ENCODE data around the gene AK1.

AK1 gene

DNA sequence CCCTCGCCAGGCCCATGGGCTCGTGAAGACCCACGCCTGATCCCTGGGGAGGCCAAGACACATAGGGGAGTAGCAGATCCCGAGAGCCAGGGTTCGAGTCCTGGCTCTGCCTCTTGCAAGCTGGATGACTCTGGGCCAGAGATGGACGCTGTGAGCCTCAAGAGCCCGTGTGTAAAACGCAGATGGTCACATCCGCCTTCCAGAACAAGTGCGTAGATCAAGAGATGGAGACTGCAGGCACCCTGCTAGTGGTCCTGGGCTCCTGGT lies 31.1 kb upstream of the AK1 start:
- no peak for DNase-seq (ENCODE audit: low spot score)

DNA sequence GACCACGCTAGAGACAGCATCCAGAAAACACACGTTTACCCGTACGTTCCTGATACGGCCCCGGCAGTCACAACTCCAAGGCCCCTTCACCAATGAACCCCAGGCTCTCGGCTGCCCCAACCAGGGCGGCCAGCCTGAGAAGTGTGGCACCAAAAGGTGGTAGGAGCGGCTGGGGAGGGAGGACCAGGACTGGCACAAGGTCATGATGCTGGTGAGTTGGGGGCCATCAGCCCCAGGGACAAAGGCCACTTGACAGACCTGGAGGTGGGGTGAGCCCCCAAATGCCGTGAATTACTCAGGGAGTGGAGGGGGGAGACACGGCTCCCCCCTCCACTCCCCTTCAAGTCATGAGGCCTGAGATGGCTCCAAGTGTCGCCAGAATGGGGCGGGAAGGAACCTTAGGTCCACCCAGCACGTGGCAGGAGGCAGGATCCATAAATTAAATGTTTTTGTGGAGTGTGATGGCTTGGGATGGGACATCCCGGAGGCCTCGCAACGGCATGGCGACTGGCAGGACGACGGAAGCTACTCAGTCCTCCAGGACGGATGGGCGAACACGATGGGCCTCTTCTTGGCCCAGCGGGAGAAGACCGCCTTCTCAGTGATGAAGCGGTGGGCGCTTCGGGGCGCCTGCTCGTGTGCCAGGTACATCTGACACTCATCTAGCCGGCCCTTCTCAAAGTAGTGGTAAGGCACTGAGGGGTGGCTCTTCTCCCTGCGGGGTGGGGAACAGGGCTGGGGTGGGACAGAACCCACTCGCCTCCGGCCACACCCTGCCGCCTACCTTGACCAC lies 30.6 kb upstream of the AK1 start:
- DNase-seq (ENCODE audit: low spot score) = no peak

DNA sequence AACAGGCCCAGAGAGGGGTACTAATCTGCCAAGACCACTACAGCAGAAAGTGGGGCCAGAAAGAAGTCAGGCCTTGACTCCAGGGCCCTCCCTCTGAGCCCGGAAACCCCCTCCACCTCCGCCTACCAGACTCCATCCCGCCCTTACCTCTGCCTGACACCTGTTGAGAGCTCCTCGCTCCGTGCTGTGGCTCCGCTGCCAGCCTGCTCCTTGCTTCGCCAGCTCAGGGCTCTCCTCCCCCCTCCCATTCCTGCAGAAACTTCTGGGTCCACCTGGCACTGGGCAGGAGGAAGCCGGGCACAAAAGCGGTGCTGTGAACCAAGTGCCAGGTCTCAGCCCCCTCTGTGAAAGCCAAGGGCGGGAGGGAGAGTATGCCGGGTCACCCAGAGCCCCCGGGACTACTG lies 28.3 kb upstream of the AK1 start:
- DNase-seq (ENCODE audit: low spot score) = no peak

DNA sequence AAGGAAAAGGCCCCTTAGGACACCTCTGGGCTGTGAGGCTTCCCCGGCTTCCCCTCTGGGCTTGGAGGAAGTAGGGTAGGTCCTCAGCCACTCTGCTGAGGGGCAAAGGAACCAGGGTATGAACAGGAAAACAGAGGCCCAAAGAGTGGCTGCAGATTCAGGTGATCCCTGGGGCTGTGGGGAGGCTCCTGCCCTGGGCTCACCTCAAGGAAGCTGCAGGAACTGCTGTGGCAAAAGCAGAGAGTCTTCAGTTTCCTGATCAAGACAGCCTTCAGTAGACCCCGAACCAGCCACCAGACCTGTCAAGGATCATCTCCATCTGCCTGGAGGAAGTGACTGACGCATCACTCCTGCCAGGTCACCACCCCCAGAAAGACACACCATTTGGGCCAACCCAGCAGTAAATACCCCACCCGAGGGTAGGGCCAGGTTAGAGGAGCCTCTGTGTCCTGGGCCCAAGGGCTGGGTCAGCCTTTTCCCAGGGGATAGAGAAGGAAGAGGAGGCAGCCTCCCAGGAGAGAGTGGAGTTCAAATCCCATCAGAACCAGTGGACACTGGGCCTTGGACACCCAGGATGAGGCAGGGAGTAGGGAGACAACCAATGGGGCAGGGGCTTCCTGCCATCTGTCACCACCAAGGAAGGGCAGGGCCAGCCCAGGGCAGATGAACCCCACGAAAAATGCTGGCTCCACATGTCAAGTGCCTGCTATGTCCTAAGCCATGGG lies 27.7 kb upstream of the AK1 start:
- no peak for DNase-seq (ENCODE audit: low spot score)

DNA sequence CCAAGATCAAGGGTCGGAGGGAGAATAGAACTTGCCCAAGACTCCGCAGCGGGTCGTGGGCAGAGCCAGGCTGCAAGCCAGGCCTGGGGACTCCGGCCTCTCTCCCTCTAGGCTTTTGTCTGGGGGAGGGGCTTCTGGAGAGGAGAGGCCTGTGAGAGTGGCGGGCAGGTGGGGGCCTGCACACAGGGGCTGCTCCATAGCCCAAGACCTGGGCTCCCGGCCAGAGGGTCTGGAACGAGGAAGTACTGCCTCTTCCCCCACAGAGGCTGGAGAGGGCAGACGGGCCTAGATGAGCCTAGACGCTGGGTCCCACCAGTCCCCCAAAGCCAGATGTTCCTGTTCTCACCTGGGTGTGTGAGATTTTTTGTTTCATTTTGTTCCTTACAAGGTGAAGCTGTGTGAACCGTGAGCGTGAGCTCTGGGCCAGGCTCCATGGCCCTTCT lies 27.1 kb upstream of the AK1 start:
- DNase-seq (ENCODE audit: low spot score) = no peak

DNA sequence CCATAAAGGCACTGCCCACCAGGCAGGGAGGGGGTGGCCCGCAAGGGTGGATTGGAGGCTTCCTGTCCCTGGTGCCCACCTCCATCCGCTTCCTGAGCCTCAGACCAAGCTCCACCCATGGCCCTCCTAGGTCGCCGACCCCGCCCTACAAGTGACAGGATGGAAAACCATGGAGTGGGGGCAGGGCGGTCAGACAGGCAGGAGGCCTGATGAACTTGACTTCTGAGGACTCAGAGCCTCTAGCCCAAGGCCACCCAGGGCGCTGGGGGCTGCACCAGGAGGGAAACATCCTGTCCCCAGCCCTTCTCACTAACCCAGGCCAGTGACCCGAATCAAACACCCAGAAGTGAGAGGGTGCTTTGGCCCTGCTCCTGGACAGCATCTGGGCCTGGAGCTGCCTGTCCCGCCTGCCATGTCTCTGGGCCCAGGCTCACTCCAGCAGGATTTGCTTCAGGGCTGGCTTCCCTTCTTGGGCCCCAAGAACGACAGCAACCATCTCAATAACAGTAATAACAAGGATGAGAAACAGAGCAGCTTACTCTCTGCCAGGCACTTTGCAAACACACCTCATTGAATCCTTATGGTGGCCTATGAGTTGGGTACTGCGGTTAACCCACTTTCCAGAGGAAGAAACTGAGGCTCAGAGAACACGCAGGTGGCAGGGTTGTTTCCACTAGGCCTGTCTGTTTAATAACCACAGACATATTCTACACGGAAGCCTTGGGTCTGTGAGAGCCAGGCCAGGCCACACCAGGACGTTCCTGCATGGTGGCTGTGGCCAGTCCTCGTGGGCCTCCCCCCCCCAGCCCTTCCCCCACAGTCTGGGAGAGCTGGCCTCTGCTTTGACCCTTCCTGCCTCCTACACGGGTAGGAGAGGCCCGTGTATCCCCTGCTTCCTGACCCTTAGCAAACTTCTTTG lies 26.3 kb upstream of the AK1 start:
- no peak for DNase-seq (ENCODE audit: low spot score)

DNA sequence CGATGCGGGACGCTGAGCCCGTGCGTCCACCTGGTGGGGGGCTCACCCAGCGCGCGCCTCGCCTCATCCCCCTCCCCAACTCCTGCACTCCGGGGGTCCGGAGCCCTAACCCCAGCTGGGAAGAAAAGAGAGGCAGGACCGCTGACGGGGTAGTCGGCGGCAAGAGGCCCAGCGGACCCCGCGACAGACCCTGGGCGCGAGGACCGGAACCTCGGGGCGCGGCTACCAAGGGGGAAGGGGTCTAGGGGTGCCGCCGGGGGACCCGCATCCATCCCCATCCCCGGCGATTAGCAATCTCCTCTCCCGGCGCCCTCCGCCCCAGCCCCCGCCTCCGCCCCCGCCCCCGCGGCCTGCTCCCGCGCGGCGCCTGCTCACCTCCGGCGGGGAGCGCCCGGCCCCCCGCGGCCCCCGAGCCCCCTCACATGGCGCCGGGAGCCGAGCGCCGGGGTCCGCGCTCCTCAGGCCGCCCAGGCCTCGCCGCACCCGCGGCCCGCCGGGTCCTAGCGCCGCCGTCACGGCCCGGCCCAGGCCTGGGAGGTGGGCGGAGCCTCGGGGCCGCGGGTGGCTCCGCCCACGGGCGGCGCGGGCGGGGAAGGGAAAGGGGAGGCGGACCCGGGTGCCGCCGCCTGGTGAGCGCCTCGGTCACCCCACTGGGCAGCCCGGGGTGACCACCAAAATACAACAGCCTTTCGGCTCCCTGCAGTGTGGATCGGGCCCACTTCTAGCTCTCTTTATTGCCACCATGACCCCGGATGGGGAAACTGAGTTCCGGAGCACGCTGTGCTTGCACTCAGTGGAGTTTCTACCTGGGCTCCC lies 21.9 kb upstream of the AK1 start, which contains the start of gene ST6GALNAC6:
TSS of gene ST6GALNAC6 (minus strand) at position 476 of the 816 bp plus-strand sequence. CDS start 1,622 bp downstream, outside the sequence.
- peak; percentile 89 for DNase-seq (ENCODE audit: low spot score)

DNA sequence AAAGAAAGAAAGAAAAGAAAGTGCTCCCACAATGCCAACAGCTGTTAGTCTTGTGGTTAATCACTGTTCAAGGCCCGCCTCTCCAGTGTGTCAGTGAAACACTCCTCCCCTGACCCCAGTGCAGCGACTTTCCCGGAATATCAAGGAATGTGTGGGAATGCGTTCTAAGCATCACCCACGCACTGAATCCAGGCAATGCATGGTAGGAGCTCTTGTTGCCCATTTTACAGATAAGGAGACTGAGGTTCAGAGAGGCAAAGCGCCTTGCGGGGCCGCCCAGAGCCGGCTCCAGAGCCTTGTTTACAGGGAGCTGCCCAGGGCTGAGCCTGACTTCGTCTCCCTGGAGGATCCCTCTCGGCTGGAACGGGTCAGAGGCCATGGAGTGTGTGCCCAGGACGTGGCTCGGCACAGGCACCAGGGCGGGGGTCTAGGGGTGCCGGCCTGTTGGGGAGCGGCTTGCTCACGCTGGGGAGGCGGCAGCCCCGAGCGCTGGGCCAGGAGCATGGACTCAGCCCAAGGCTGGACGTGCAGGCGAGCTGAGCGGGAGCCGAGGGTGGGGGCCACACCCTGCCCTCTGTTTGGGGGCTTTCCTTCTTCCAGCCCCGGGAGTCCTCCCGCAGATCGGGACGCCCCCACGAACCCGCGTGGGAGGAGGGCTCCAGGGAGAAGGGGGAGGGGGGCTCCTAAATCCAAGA lies 21.1 kb upstream of the AK1 start:
- DNase-seq (ENCODE audit: low spot score) = peak; percentile 75

DNA sequence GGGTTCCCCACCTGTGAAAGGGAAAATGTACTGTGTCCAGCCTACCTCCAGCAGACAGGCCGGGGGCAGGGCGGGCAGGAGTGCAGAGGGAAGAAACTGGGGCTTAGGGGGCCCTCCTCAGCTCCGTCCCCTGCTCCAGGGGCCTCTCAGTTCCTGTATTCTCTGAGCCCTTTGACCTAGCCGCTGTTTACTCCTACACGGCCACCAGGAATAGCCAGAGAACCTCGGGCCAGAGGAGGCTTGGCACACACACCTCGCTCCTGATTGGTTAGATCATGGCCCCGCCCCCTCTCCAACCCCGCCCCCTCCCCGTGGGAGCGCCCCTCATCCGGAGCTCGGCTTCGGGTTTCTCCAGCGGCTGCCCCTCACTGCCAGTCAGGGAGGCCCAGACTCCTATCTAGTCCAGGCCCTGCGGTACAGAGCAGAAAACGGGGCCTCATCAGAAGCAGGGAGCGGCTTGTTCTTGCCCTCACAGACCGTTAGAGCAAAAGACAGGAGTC lies 19.8 kb upstream of the AK1 start:
- peak; percentile 90 for DNase-seq (ENCODE audit: low spot score)

DNA sequence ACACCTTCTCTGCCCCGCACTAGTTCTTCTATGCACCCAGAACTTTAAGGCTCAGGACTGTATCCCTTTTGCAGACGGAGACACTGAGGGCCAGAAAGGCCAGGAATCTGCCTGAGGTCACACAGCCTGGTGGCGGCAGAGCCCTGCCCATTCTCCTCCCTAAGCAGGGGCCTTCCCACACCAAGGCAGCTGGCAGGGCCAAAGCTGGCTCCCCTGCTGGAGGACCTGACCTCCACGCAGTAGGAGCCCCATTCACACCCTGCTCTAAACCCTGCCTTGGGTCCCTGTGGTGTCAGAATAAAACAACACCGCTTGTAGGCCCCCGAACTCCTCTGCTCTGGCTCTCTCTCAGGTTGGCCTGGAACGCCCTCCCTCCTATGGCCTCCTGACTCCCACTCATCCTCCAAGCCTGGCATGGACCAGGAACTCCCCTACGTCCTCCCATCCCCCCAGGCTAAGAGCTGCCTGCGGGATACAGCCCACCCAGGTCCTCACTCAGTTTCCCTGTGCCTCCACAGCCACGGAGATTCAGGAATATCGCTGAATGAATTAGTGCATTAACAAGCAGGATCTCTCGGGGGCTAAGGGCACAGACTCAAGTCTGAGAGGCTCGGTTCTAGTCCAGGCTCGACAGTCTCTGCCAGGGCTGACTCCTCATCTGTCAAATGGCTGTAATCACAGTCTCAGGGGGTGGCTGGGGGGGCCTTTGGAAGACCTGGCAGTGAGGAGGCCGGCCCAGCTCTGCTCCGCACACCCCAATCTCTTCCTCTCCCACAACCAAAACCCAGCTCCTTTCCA lies 19.1 kb upstream of the AK1 start:
- no peak for DNase-seq (ENCODE audit: low spot score)

DNA sequence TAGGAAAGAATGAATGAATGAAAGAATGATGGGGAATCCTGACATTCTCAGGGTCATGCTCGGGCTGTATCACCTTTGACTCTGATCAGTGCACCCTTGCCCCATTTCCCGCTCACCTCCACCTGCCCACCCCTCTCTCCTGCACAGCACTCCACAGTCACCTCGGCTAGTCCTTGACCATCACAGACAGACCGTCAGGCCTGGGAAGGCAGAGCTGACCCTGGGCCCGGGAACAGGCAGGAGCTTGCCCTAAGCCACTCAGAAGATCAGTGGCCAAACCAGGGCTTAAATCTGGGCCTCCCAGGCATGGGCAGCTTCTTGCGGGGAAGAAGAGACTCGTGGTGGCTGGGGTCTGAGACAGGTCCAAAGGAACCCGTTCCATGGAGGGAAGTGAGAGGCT lies 18.3 kb upstream of the AK1 start:
- DNase-seq (ENCODE audit: low spot score) = no peak

DNA sequence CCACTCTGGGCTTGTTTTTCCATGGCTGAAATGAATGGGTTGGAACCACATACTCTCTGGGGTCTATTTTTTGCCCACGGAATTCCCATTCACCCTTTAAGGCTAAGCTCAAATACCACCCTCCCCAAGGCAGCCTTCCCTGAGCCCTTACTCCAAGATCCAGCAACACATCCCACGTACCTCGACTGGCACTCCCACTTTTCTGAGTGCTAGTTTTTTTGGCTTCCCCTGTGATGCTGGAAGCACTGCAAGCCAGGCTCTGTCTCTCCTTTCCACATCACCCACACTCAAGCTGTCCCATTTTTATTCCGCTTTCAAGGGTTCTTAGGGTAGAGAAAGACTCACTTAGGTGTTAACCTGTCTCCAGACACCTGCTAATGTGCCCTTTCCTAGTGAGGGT lies 15.9 kb upstream of the AK1 start:
- no peak for DNase-seq (ENCODE audit: low spot score)

DNA sequence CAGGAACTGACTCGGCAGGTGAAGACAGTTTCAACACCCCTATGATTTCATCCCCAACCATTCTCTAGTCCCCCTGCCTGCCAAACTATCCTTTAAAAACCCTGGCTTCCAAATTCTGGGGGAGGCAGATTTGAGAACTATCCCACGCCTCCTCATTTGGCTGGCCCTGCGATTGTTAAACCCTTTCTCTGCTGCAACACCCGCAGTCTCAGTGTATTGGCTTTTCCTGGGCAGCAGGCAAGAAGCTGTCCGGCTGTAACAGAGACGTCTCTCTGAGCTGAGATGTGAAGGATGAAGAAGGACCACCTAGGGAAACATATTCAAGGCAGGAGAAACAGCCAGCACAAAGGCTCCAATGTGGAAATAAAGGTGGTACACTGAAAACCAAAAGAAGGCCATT lies 15.4 kb upstream of the AK1 start:
- DNase-seq (ENCODE audit: low spot score) = no peak

DNA sequence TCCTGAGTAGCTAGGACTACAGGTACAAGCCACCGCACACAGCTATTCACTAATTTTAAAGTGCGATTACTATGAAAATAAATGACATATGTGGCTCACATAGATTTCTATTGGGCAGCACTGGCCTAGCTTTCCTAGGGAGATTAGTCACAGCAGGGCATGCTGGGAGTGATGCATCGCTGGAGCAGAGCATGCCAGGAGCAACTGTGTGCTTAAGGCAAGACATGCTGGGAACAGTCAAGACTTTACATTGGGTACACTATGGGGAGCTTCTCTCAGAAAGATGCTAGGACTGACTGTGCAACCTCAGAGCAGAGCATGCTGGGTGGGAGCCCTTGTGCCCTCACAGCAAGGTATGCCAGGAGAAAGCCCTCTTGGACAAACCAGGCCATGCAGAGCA lies 12.6 kb upstream of the AK1 start:
- no peak for DNase-seq (ENCODE audit: low spot score)

DNA sequence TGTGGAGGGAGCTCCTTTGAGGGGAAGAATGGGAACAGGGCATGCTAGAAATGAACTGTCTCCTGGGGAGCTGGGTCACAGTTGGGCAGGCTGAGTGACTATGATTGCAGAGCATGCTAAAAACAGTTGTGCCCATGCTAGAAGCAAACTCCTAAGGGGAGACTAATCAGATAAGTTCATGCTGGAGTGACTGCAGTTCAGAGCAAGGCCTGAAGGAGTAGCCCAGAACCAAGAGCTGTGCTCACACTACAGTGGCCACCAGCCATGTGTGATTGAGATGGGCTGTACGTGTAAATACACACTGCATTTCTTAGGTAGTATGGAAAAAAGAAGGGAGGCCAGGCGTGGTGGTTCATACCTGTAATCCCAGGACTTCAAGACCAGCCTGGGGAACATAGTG lies 10.3 kb upstream of the AK1 start:
- no peak for DNase-seq (ENCODE audit: low spot score)

DNA sequence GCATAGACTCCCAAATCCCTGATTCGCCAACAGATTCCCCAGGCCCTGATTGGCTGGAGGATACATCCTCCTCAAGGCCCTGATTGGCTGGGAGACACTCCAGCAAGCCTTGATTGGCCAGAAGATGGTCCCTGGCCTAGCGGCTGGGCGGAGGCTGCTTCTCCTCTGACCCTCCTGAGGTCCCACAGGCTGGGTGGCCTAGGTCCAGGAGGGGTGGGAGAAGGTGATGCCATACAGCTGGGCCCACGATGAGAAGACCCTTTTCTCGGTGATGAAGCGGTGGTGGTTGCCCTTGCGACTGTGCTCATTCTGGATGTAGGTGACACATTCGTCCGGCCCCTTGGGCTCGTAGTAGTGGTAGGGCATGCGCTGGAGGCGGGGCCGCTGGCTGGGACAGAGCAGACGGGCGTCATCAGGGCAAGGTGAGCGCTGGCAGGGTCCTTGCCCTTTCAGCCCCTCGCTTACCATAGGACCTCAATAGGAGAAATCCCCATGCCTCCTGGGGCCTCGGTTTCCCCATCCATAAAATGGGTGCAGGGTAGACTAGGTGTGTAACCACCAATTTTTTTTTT lies 9.0 kb upstream of the AK1 start:
- no peak for DNase-seq (ENCODE audit: low spot score)

DNA sequence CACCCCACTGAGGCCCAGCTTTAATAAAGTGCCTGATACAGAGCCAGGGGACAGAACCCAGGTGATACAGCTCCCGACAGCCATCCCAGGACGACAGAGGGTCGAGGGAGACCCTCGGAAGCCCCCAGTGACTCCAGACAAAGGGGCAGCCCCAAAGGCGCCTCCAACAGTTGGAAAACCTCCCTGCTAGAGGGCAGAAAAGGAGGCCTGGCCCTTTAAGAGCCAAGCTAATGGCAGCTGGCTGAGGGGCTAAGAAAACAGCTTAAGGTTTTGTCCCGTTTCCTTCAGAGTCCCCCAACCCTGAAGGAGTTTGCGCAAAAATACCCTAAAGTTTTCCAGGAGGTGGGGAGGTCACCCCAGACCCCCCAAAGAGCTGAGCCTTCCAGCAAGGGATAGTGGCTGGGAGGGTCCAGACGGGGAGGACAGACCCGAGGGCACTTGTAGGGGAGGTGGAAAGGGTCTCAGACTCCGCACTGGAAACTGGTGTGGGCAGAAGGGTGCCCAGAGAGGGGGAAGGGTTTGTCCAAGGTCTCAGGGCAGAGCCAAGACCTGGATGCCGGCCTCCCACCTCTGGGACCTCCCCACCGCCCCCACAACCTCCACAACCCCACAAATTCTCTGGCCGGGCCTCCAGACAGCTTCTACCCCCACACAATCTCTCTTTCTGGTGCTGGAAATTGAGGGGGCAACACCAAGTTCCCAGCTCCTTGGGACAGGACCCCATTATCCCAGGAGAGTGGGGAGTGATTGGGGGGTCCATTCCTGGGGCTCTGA lies 8.2 kb upstream of the AK1 start:
- DNase-seq (ENCODE audit: low spot score) = no peak

DNA sequence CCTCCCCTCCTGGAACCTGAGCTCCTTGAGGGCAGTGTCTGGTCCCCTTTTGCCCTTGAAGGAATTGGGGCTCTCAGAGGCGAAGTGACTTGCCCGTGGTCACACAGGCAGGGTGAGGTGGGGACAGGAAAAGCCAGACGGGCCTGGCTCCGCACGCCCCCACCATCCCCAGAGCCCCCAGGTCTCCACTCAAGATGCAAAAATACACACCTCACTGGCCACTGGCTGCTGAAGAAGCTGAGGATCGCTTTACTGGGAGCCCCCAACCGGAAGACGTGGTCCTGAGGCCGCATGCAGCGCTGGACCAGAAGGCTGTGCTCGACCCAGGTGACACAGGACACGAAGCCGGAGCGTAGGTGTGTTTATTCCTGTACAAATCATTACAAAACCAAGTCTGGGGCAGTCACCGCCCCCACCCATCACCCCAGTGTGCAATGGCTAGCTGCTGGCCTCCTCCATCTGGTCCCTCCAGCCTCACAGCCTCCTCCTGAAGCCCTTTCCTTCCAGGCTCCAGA lies 7.6 kb upstream of the AK1 start:
- DNase-seq (ENCODE audit: low spot score) = no peak

DNA sequence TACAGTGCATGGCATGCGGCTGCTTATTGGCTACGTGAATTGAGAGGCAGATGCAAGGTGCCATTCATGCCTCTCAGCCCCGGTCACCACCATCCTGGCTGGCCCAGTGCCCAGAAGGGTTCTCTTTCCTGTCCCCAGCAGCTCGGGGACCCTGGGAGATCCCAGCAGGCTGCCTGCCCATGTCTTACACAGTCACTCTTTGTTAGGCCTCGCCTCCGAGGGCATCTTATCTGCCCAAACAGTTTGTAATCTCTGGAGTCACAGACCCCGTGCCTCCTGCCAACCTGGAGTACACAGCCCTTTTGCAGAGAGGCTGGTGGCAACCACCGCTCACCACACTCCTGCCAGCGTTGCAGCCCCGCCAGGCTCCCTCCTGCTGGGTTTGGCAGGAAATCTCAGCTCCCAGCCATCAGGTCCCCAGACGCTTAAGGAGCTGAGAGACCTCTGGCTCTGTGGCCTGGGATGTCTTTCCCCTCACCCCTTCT lies 7.0 kb upstream of the AK1 start:
- no peak for DNase-seq (ENCODE audit: low spot score)
